GM23338 (cell line): ENCODE measurements around the gene PPP2R5B.

Experiments used
- CTCF ChIP-seq, 2 experiments: fragments of 200-600 bp in 1 of 2; sonication (generic) in 1 of 2; conservative IDR thresholded peaks; 2 replicates each; pipeline versions ENCODE4 v1.5.1 to v1.6.1; 2016 to 2017; ENCODE audit warnings: antibody characterized with exemption in 2 of 2, low read depth in 2 of 2, mild to moderate bottlenecking in 2 of 2, moderate library complexity in 1 of 2
- ETS1 ChIP-seq: IDR thresholded peaks from 2 replicates; pipeline ENCODE4 v1.6.1; 2016; ENCODE audit warnings: antibody characterized with exemption

GRCh38 chr11:64883575-64883974 is 40.9 kb upstream of the PPP2R5B start:
- TF ChIP-seq CTCF (conservative IDR thresholded peaks at IDR 0.05; ENCODE audit: low read depth in 2 of 2) (no peak), ETS1 (no peak)
